GM23338 (cell line): ENCODE results near the gene PDLIM5.

Experiments
- CREB1 ChIP-seq: fragments of 250-450 bp; sonication (Bioruptor Pico); IDR thresholded peaks from 2 replicates; pipeline ENCODE4 v1.5.0; 2020; ENCODE audit warnings: low read depth, mild to moderate bottlenecking, moderate library complexity
- EZH2 ChIP-seq: fragments of 200-600 bp; sonication (generic); IDR thresholded peaks from one replicate; pipeline ENCODE4 v1.8.0; 2017; ENCODE audit warnings: antibody characterized with exemption, mild to moderate bottlenecking, low read depth; ENCODE audit not compliant: unreplicated experiment
- EZH2phosphoT487 ChIP-seq: fragments of 200-600 bp; sonication (generic); IDR thresholded peaks from one replicate; pipeline ENCODE4 v1.8.1; 2018; ENCODE audit warnings: antibody characterized with exemption; ENCODE audit not compliant: unreplicated experiment
- JUNB ChIP-seq: IDR thresholded peaks from one replicate; pipeline ENCODE4 v1.6.1; 2016; ENCODE audit warnings: antibody characterized with exemption; ENCODE audit not compliant: unreplicated experiment
- NANOG ChIP-seq: IDR thresholded peaks from 2 replicates; pipeline ENCODE4 v1.6.1; 2016; ENCODE audit warnings: antibody characterized with exemption, borderline replicate concordance
- POLR2AphosphoS5 ChIP-seq: IDR thresholded peaks from 2 replicates; pipeline ENCODE4 v1.6.1; 2016; ENCODE audit warnings: antibody characterized with exemption, low read depth
- STAT1 ChIP-seq: IDR thresholded peaks from one replicate; pipeline ENCODE4 v1.6.1; 2016; ENCODE audit warnings: antibody characterized with exemption; ENCODE audit not compliant: unreplicated experiment
- ZNF114 ChIP-seq: fragments of 250-450 bp; sonication (Bioruptor Pico); IDR thresholded peaks from 2 replicates; pipeline ENCODE4 v1.5.0; 2020; ENCODE audit warnings: mild to moderate bottlenecking, moderate library complexity
- ZNF331 ChIP-seq: fragments of 250-450 bp; sonication (Bioruptor Pico); IDR thresholded peaks from 2 replicates; pipeline ENCODE4 v1.5.0; 2020; ENCODE audit warnings: low read depth, mild to moderate bottlenecking, moderate library complexity
- TF ChIP-seq, protein P1 (sequence below), 2 experiments: fragments of 200-600 bp in 1 of 2; sonication (generic) in 1 of 2; conservative IDR thresholded peaks; 2 replicates each; pipeline versions ENCODE4 v1.5.1 to v1.6.1; 2016 to 2017; ENCODE audit warnings: antibody characterized with exemption in 2 of 2, low read depth in 2 of 2, mild to moderate bottlenecking in 2 of 2, moderate library complexity in 1 of 2
- TF ChIP-seq, protein P2 (sequence below): IDR thresholded peaks from one replicate; pipeline ENCODE4 v1.6.1; 2018; ENCODE audit warnings: antibody characterized with exemption; ENCODE audit not compliant: unreplicated experiment

DNA sequence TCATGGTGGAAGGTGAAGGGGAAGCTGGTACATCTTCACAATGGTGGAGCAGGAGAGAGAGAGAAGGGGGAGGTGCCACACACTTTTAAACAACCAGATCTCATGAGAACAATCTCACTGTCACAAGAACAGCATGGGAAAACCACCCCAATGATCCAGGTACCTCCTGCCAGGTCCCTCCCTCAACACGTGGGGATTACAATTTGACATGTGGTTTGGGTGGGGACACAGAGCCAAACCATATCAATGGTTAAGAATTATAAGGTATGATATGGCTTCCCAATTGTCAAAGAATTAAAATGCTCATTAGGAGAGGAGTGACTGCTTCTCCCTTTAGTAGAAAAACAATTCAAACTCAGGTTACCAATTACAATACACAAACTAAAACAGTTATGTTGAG lies 143.3 kb downstream of the PDLIM5 start:
- TF ChIP-seq, protein P1, sequence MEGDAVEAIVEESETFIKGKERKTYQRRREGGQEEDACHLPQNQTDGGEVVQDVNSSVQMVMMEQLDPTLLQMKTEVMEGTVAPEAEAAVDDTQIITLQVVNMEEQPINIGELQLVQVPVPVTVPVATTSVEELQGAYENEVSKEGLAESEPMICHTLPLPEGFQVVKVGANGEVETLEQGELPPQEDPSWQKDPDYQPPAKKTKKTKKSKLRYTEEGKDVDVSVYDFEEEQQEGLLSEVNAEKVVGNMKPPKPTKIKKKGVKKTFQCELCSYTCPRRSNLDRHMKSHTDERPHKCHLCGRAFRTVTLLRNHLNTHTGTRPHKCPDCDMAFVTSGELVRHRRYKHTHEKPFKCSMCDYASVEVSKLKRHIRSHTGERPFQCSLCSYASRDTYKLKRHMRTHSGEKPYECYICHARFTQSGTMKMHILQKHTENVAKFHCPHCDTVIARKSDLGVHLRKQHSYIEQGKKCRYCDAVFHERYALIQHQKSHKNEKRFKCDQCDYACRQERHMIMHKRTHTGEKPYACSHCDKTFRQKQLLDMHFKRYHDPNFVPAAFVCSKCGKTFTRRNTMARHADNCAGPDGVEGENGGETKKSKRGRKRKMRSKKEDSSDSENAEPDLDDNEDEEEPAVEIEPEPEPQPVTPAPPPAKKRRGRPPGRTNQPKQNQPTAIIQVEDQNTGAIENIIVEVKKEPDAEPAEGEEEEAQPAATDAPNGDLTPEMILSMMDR (conservative IDR thresholded peaks at IDR 0.05; ENCODE audit: low read depth in 2 of 2): no peak
- no peak for TF ChIP-seq POLR2AphosphoS5
- no peak for TF ChIP-seq NANOG
- TF ChIP-seq JUNB: no peak
- TF ChIP-seq, protein P2, sequence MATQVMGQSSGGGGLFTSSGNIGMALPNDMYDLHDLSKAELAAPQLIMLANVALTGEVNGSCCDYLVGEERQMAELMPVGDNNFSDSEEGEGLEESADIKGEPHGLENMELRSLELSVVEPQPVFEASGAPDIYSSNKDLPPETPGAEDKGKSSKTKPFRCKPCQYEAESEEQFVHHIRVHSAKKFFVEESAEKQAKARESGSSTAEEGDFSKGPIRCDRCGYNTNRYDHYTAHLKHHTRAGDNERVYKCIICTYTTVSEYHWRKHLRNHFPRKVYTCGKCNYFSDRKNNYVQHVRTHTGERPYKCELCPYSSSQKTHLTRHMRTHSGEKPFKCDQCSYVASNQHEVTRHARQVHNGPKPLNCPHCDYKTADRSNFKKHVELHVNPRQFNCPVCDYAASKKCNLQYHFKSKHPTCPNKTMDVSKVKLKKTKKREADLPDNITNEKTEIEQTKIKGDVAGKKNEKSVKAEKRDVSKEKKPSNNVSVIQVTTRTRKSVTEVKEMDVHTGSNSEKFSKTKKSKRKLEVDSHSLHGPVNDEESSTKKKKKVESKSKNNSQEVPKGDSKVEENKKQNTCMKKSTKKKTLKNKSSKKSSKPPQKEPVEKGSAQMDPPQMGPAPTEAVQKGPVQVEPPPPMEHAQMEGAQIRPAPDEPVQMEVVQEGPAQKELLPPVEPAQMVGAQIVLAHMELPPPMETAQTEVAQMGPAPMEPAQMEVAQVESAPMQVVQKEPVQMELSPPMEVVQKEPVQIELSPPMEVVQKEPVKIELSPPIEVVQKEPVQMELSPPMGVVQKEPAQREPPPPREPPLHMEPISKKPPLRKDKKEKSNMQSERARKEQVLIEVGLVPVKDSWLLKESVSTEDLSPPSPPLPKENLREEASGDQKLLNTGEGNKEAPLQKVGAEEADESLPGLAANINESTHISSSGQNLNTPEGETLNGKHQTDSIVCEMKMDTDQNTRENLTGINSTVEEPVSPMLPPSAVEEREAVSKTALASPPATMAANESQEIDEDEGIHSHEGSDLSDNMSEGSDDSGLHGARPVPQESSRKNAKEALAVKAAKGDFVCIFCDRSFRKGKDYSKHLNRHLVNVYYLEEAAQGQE: no peak
- TF ChIP-seq EZH2phosphoT487: no peak
- TF ChIP-seq EZH2: no peak
- TF ChIP-seq ZNF114: no peak
- TF ChIP-seq CREB1 (CRISPR knock-in tag): no peak
- no peak for TF ChIP-seq ZNF331 (CRISPR knock-in tag)
- TF ChIP-seq STAT1: no peak
